DND-41 (cell line): ENCODE data around the gene DIS3L.

Experiments used
- CTCF ChIP-seq: IDR thresholded peaks from 2 replicates; pipeline ENCODE4 v1.5.1; 2012; ENCODE audit warnings: borderline replicate concordance, low read length, moderate library complexity, mild to moderate bottlenecking; ENCODE audit not compliant: poor library complexity, severe bottlenecking; ENCODE audit errors: extremely low read depth
- EZH2 ChIP-seq: IDR thresholded peaks from 3 replicates; pipeline ENCODE4 v1.6.1; 2012; ENCODE audit warnings: borderline replicate concordance, low read depth, mild to moderate bottlenecking, moderate library complexity, low read length, inconsistent platforms; ENCODE audit not compliant: severe bottlenecking

- TF ChIP-seq CTCF (no peak), EZH2 (no peak)
These were observed 14.7 kb upstream of the DIS3L start for GRCh38 chr15:66278671-66279070.
